Lower leg skin (tissue), 4 donors: ENCODE data around the gene ZNF615. TPM values are rescaled to one million over a fixed set of nuclear protein-coding genes. Genes with fewer than 3 reads are reported as not detected.
A peak's percentile ranks its signal among the peaks of the same experiment; 100 is the strongest.
"Not testable (repeated sequence)": the region's sequence is repeated elsewhere in the genome, so short reads cannot be mapped to it uniquely, and the experiment has no call there.

Experiments used
- DNase-seq, 2 donors: peaks; one replicate each; pipeline ENCODE4 v3.0.0-alpha.2; 2019; ENCODE audit warnings: low spot score in 2 of 2
- H3K4me3 ChIP-seq: fragments of 200-600 bp; sonication (generic); 2 replicates; pipeline ENCODE4 v1.5.1; 2017; ENCODE audit warnings: mild to moderate bottlenecking, low read depth; ENCODE audit not compliant: poor library complexity, severe bottlenecking
- CTCF ChIP-seq, 3 donors: fragments of 450-650 bp; IDR thresholded peaks; one replicate each; pipeline ENCODE4 v1.5.1; 2016; ENCODE audit warnings: antibody characterized with exemption in 3 of 3, mild to moderate bottlenecking in 3 of 3, moderate library complexity in 2 of 3
- POLR2A ChIP-seq, 2 donors: fragments of 450-650 bp; IDR thresholded peaks; one replicate each; pipeline ENCODE4 v1.6.1; 2016 to 2017; ENCODE audit warnings: antibody characterized with exemption in 2 of 2, mild to moderate bottlenecking in 1 of 2, moderate library complexity in 1 of 2
- WGBS, 2 donors: methylation state at CpG; one replicate each; pipeline ENCODE4 v1.1.5; 2018; 5-methylcytosine and 5-hydroxymethylcytosine counted together
- intact Hi-C: fragments of 100-400 bp; cut with DNase I; formaldehyde crosslinking; loops from one replicate; pipeline ENCODE4 v1.15.0; 2023; ENCODE audit warnings: low total_unique reads
- total RNA-seq, 4 donors: library from RNA; depleted of rRNA; stranded (reverse); fragments of >200 nt; gene quantifications; one replicate each; pipeline ENCODE4 v1.1.0, GENCODE V29; 2016

The ZNF615 gene
- total RNA-seq, 4 donors from 2014 or later: 10.6 to 19.2 (median 16.3) TPM

- no peak for TF ChIP-seq CTCF (IDR thresholded peaks at IDR 0.05)
- no peak for TF ChIP-seq POLR2A (IDR thresholded peaks at IDR 0.05)
- DNase-seq: no peak
- intact Hi-C loops: no loop called here
- WGBS, 2 donors: 20 to 22% methylated on average over 5 of the region's 5 CpGs
- peak overlapping the region; percentile 86 for H3K4me3 ChIP-seq
Observed at GRCh38 chr19:52028780-52029123, 20.7 kb upstream of the ZNF615 start.

GRCh38 chr19:52028027-52028779 is 20.2 kb upstream of the ZNF615 start, which contains the start of gene ZNF614:
ZNF614 (minus strand) TSS chr19:52028379; CDS start chr19:52025745, 2,634 bp downstream.
- intact Hi-C loops: no loop called here

GRCh38 chr19:52026255-52026990 is 18.4 kb upstream of the ZNF615 start:
- H3K4me3 ChIP-seq, DNase-seq, intact Hi-C loops: not testable (repeated sequence)
- WGBS, 2 donors: 84 to 89% methylated on average over 15 of the region's 15 CpGs

More at GRCh38 chr19:52028027-52028779, 20.2 kb upstream of the ZNF615 start, which contains the start of gene ZNF614:
- TF ChIP-seq CTCF (IDR thresholded peaks at IDR 0.05) (no peak), POLR2A (IDR thresholded peaks at IDR 0.05) (no peak)
- 0 to 1% methylated on average over 47 to 53 of the region's 53 CpGs for WGBS, 2 donors
- H3K4me3 ChIP-seq: peak within 1 kb of the TSS; percentile 86
- DNase-seq: peak; percentile 82 to 97

- H3K4me3 ChIP-seq, DNase-seq, intact Hi-C loops: not testable (repeated sequence)
- 98 to 99% methylated on average over 4 of the region's 4 CpGs for WGBS, 2 donors
Observed at GRCh38 chr19:52024478-52024877, 16.5 kb upstream of the ZNF615 start.

- 96 to 98% methylated on average over 15 of the region's 15 CpGs for WGBS, 2 donors
- intact Hi-C loops: no loop called here
- no peak for DNase-seq
- H3K4me3 ChIP-seq: no peak overlapping the region
- TF ChIP-seq CTCF (IDR thresholded peaks at IDR 0.05) (no peak), POLR2A (IDR thresholded peaks at IDR 0.05) (no peak)
Observed at GRCh38 chr19:52022193-52022592, 14.2 kb upstream of the ZNF615 start.

GRCh38 chr19:52020506-52020905 is 12.5 kb upstream of the ZNF615 start:
- DNase-seq: no peak
- H3K4me3 ChIP-seq: no peak overlapping the region
- TF ChIP-seq CTCF (IDR thresholded peaks at IDR 0.05) (no peak), POLR2A (IDR thresholded peaks at IDR 0.05) (no peak)
- WGBS, 2 donors: 92 to 98% methylated on average over 4 of the region's 4 CpGs
- intact Hi-C loops: no loop called here
